Testis (tissue), 3 donors: Measurements from ENCODE around the gene ATP10B. TPM values are rescaled to one million over a fixed set of nuclear protein-coding genes. Genes with fewer than 3 reads are reported as not detected.

Source experiments
- DNase-seq: peaks from one replicate; pipeline ENCODE4 v3.0.0-alpha.2; 2019
- H3K27ac ChIP-seq, 2 donors: fragments of 200-600 bp; sonication (generic); one replicate each; pipeline ENCODE4 v1.5.1; 2019
- H3K27me3 ChIP-seq: fragments of 200-600 bp; sonication (generic); one replicate; pipeline ENCODE4 v1.5.1; 2019
- H3K36me3 ChIP-seq: fragments of 200-600 bp; sonication (generic); one replicate; pipeline ENCODE4 v1.5.1; 2017; ENCODE audit warnings: low read depth; ENCODE audit errors: missing control alignments
- H3K4me1 ChIP-seq: fragments of 200-600 bp; sonication (generic); one replicate; pipeline ENCODE4 v1.5.1; 2019
- H3K4me3 ChIP-seq, 2 donors: fragments of 200-600 bp; sonication (generic); one replicate each; pipeline ENCODE4 v1.5.1; 2017 to 2019
- H3K9me3 ChIP-seq: fragments of 200-600 bp; sonication (generic); one replicate; pipeline ENCODE4 v1.5.1; 2017
- POLR2A ChIP-seq: fragments of 450-650 bp; IDR thresholded peaks from one replicate; pipeline ENCODE4 v1.6.1; 2017; ENCODE audit warnings: antibody characterized with exemption, mild to moderate bottlenecking, moderate library complexity
- WGBS, 2 donors: methylation state at CpG; one replicate each; pipeline ENCODE4 v1.1.5; 2018; 5-methylcytosine and 5-hydroxymethylcytosine counted together
- intact Hi-C: fragments of 100-400 bp; cut with DNase I; formaldehyde crosslinking; loops from one replicate; pipeline ENCODE4 v1.15.1; 2023; ENCODE audit warnings: low total_unique reads
- polyA plus RNA-seq: library from polyadenylated mRNA; stranded (reverse); fragments of 350-450 nt; fragmentation: Illumina TruSeq; extraction: RNeasy Lipid Tissue Mini Kit (QIAGEN cat#74804); gene quantifications from one replicate; pipeline ENCODE4 v1.2.3, GENCODE V29; 2014; ENCODE audit warnings: low read depth, low replicate concordance; ENCODE audit not compliant: insufficient read depth
- total RNA-seq, 2 donors: library from RNA; depleted of rRNA; stranded (reverse); fragments of >200 nt; gene quantifications; one replicate each; pipeline ENCODE4 v1.2.3, GENCODE V29; 2016
- TF ChIP-seq, protein P1 (sequence below), 3 experiments: fragments of 450-650 bp in 2 of 3; fragments of 200-600 bp in 1 of 3; sonication (generic) in 1 of 3; IDR thresholded peaks; one replicate each; pipeline ENCODE4 v1.5.1; 2016 to 2019; ENCODE audit warnings: antibody characterized with exemption in 3 of 3, mild to moderate bottlenecking in 2 of 3, moderate library complexity in 1 of 3

ATP10B gene
- total and polyA plus RNA-seq, 3 donors from 2014 or later = 0.63 to 2.0 (median 1.9) TPM

DNA sequence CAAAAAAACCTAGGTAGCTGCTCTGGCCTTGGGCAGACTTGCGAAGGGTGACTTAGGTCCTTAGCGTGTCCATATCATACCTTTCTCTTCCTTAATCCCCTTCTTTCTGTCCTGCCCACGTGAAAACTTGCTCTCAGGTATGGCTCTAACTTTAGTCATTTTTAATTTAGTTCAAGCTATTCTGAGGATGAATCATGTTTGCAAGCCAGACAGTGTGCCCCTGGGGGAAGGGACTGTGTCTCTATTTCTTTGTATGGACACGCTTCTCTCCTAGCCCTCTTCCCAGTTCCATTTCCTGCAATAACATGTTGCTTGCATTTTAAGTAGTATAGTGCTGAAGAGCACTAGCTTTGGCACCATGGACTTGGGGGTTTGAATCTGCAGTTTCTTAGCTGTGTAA is 309.7 kb downstream of the ATP10B start:
- Histone ChIP-seq H3K27me3 (no peaks in the 10 kb centered on the region), H3K27ac (no peak overlapping the region), H3K9me3 (no peaks in the 10 kb centered on the region), H3K36me3 (no peaks in the 10 kb centered on the region), H3K4me1 (no peaks in the 10 kb centered on the region), H3K4me3 (no peak overlapping the region)
- DNase-seq = no peak
- intact Hi-C loops = no loop called here
- 90 to 92% methylated on average over 4 of the region's 4 CpGs for WGBS, 2 donors
- TF ChIP-seq POLR2A = no peak
- TF ChIP-seq, protein P1, sequence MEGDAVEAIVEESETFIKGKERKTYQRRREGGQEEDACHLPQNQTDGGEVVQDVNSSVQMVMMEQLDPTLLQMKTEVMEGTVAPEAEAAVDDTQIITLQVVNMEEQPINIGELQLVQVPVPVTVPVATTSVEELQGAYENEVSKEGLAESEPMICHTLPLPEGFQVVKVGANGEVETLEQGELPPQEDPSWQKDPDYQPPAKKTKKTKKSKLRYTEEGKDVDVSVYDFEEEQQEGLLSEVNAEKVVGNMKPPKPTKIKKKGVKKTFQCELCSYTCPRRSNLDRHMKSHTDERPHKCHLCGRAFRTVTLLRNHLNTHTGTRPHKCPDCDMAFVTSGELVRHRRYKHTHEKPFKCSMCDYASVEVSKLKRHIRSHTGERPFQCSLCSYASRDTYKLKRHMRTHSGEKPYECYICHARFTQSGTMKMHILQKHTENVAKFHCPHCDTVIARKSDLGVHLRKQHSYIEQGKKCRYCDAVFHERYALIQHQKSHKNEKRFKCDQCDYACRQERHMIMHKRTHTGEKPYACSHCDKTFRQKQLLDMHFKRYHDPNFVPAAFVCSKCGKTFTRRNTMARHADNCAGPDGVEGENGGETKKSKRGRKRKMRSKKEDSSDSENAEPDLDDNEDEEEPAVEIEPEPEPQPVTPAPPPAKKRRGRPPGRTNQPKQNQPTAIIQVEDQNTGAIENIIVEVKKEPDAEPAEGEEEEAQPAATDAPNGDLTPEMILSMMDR (IDR thresholded peaks at IDR 0.05) = no peak

DNA sequence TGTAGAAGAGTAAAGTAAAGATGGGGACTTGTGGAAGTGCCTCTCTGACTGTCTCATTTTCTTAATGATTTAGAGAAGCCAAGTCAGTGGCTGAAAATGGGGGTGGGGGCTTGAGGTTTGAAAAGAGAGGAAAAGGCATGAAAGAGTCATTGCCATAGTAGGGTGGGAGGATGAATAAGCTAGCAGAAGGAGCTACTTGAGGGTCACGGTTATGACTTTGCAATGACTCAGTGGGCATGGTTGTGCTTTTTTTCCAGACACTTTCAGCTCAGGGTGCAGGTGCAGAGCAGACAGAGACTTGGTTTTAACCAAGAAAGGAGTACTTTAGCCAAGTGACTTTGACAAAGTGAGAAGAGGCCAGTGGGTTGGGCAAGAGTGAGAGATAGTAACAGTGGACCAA is 312.6 kb downstream of the ATP10B start:
- no peak for DNase-seq
- Histone ChIP-seq H3K27me3 (no peaks in the 10 kb centered on the region), H3K4me3 (no peak overlapping the region), H3K27ac (no peak overlapping the region), H3K36me3 (no peaks in the 10 kb centered on the region), H3K4me1 (peaks cover 5% of the 10 kb centered on the region), H3K9me3 (no peaks in the 10 kb centered on the region)
- intact Hi-C loops = no loop called here
- TF ChIP-seq POLR2A = no peak
- TF ChIP-seq, protein P1 (IDR thresholded peaks at IDR 0.05) = no peak
- WGBS, 2 donors = 97 to 100% methylated on average over 1 of the region's 1 CpG

DNA sequence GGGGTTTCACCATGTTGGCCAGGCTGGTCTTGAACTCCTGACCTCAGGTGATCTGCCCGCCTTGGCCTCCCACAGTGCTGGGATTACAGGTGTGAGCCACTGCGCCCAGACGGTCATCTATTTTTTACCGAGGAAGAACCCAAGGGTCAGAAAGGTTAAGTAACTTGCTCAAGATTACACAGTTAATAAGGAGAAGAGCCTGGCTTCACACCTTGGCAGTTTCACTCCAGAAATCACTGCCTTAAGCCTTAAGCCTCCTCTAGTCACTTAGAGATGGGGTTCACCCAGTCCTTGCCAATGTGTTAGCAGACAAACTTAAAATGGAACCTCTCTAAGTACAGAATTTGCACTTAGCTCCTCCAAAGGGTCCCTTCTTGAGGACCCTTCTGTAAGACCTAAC is 314.1 kb downstream of the ATP10B start:
- Histone ChIP-seq H3K27ac (no peak overlapping the region), H3K36me3 (no peaks in the 10 kb centered on the region), H3K4me3 (no peak overlapping the region), H3K9me3 (no peaks in the 10 kb centered on the region), H3K27me3 (no peaks in the 10 kb centered on the region), H3K4me1 (peaks cover 5% of the 10 kb centered on the region)
- TF ChIP-seq, protein P1 (IDR thresholded peaks at IDR 0.05) = no peak
- no peak for TF ChIP-seq POLR2A
- WGBS, 2 donors = 94 to 98% methylated on average over 4 of the region's 4 CpGs
- intact Hi-C loops = no loop called here
- no peak for DNase-seq

DNA sequence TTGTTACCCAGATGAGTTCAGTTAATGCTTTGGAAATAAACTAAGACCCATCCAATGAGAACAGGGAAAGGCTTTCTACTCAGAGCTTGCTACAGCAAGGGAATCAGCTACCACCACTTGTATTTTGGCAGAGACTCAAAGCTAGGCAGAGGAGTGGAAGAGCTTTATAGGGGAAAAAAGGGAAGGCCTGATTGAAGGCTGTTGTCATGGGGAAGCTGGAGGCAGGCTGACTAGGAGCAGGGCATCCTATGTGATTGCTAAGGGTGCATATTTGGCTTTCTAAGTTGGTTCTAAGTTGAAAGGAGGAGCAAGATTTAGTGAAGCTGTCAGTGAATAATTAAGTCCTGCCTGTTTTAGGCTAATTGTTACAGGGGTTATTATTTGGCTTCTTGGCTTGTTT is 314.9 kb downstream of the ATP10B start:
- no peaks in the 10 kb centered on the region for H3K27me3 ChIP-seq
- H3K4me3 ChIP-seq = no peak overlapping the region
- TF ChIP-seq, protein P1 (IDR thresholded peaks at IDR 0.05) = no peak
- TF ChIP-seq POLR2A = no peak
- H3K36me3 ChIP-seq = no peaks in the 10 kb centered on the region
- no peak for DNase-seq
- H3K4me1 ChIP-seq = peaks cover 5% of the 10 kb centered on the region
- H3K27ac ChIP-seq = no peak overlapping the region
- H3K9me3 ChIP-seq = no peaks in the 10 kb centered on the region
- intact Hi-C loops = no loop called here

DNA sequence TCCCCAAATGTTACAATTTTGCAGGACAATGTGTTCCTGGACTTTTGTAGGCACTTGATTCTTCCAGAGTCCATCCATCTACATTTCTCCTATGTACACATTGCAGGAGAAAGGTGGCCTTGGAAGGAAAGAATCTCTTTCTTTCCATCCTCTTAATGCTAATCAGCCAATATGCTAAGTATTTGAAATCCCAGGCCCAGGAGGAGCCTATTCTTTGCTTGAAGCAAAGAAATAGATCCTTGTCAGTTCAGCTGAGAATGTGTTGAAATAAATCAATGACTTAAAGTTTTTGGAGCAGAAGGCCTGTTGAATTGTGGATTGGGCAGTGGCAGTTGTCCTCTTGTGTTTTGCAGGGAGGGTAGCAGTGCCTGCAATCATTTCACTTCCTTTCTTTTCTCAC is 317.1 kb downstream of the ATP10B start:
- no peak for DNase-seq
- intact Hi-C loops = no loop called here
- H3K9me3 ChIP-seq = no peaks in the 10 kb centered on the region
- no peak for TF ChIP-seq POLR2A
- TF ChIP-seq, protein P1 (IDR thresholded peaks at IDR 0.05) = no peak
- no peak overlapping the region for H3K27ac ChIP-seq
- no peak overlapping the region for H3K4me3 ChIP-seq
- no peaks in the 10 kb centered on the region for H3K36me3 ChIP-seq
- peaks cover 5% of the 10 kb centered on the region for H3K4me1 ChIP-seq
- no peaks in the 10 kb centered on the region for H3K27me3 ChIP-seq
